ENCODE results near the gene SRPRB. TPM values are rescaled to one million over a fixed set of nuclear protein-coding genes. Genes with fewer than 3 reads are reported as not detected.

Gene SRPRB
- polyA plus RNA-seq, 2 of the 4 experiments (the other 2 are of a cell fraction): 41.9 to 64.6 TPM

DNA sequence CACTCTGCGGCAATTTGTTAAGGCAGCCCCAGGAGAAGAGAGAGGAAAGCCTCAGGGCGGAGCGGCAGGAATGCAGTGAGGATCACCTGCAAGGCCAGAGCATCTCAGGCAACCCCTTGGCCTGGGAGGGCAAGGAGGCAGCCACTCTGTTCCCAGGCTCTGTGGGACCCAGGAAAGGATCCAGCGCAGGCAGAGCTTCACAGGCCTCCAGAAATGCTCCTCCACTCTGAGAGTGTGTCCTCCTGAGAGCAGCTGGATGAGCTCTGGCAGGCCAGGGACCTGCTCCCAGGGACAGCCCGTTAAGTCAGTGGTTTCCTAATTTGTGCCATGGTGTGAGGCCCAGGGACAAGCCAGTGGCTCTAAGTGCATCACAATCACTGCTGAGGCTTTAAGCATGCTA is 54.9 kb downstream of the SRPRB start (continued):
- TF ChIP-seq, protein P1, sequence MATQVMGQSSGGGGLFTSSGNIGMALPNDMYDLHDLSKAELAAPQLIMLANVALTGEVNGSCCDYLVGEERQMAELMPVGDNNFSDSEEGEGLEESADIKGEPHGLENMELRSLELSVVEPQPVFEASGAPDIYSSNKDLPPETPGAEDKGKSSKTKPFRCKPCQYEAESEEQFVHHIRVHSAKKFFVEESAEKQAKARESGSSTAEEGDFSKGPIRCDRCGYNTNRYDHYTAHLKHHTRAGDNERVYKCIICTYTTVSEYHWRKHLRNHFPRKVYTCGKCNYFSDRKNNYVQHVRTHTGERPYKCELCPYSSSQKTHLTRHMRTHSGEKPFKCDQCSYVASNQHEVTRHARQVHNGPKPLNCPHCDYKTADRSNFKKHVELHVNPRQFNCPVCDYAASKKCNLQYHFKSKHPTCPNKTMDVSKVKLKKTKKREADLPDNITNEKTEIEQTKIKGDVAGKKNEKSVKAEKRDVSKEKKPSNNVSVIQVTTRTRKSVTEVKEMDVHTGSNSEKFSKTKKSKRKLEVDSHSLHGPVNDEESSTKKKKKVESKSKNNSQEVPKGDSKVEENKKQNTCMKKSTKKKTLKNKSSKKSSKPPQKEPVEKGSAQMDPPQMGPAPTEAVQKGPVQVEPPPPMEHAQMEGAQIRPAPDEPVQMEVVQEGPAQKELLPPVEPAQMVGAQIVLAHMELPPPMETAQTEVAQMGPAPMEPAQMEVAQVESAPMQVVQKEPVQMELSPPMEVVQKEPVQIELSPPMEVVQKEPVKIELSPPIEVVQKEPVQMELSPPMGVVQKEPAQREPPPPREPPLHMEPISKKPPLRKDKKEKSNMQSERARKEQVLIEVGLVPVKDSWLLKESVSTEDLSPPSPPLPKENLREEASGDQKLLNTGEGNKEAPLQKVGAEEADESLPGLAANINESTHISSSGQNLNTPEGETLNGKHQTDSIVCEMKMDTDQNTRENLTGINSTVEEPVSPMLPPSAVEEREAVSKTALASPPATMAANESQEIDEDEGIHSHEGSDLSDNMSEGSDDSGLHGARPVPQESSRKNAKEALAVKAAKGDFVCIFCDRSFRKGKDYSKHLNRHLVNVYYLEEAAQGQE (IDR thresholded peaks at IDR 0.05): no peak
- TF ChIP-seq GATA3 (IDR thresholded peaks at IDR 0.05; ENCODE audit: borderline replicate concordance) (no peak), RCOR1 (IDR thresholded peaks at IDR 0.05; ENCODE audit: low read depth, low read length) (no peak), CBX2 (IDR thresholded peaks at IDR 0.05; ENCODE audit: borderline replicate concordance, low read depth) (no peak)

DNA sequence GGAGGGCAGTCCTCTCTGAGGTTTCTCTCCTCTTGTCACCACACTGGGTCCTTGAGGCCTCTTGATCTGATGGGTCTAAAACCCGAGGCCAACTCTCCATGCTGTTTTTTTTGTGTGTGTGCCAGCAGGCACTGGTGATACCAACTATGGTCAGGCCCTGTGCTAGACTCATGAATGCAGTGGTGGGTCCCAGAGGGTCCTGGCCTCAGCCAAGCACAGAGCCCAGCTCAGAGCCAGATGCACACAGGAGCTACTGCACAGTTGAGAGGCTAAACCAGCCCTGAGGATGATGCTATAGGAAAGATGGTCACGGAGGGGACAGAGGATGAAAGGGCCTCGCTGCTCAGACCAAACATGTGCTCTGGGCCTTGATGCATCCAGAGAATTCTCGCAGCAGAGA is 56.5 kb downstream of the SRPRB start:
- 44% methylated on average over 4 of the region's 4 CpGs for WGBS (ENCODE audit: missing lambda C conversion rate)
- FAIRE-seq: no peak

DNA sequence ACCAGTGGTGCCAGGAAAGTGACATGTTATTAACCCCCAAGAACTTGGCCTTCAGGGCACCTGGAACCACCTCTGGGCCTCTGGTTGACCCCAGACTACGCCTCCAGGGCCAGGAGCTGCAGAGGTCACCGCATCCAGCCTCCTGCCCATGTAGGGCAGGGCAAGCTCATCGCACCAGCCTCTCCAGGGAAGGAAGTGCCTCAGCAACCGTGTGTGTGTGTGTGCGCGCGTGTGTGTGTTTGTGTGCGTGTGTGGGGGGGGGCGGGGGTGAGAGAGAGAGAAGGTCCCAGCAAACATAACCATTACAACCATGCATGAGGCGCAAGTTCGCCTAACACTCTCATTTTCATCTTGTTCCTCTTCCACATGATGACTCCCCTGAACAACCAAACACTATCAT is 58.3 kb downstream of the SRPRB start:
- CTCF ChIA-PET: interaction anchor here (0.7 kb wide), 1 partner anchor 114 kb away, joined by 5 read pairs; no protein-coding TSS in a partner anchor

More for the DNA sequence above, 56.5 kb downstream of the SRPRB start:
- ChIA-PET POLR2A (no interaction called here), CTCF (interaction anchor here (1.1 kb wide), 1 partner anchor 11 kb away, joined by 3 read pairs; no protein-coding TSS in a partner anchor)
- Histone ChIP-seq H3K27ac (no peak overlapping the region), H3K4me2 (no peak overlapping the region), H3K4me3 (no peak overlapping the region), H3K4me1 (no peaks in the 10 kb centered on the region), H3K9me3 (no peaks in the 10 kb centered on the region)
- TF ChIP-seq GATA3 (IDR thresholded peaks at IDR 0.05; ENCODE audit: borderline replicate concordance) (no peak), KDM5A (IDR thresholded peaks at IDR 0.05) (no peak), CEBPB (IDR thresholded peaks at IDR 0.05) (no peak), TFCP2L1 (CRISPR knock-in tag; IDR thresholded peaks at IDR 0.05) (no peak)
- no peak for ATAC-seq
- no peak for DNase-seq (ENCODE audit: low read depth in 1 of 2, low spot score in 1 of 2)

DNA sequence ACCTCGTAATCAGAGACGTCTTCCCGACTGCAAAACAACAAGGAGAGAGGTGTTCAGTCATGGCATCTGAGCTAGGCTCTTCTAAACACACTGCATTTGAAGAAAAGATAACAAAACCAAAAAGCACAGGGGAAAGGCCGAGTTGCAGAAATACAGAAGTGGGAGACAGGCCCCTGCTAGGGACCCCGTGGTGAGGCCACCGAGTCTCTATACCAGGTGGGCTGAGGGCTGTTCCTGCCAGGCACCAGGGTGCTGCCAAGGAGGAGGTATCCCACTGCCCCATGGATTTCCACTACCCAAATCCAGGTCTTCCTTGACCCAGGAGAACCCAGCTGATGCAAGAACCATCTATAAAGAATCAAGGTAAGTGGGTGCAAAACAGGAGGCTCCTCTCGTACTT is 59.0 kb downstream of the SRPRB start:
- H3K9me3 ChIP-seq: no peaks in the 10 kb centered on the region
- TF ChIP-seq TFCP2L1 (CRISPR knock-in tag; IDR thresholded peaks at IDR 0.05): no peak
- TF ChIP-seq JUN (IDR thresholded peaks at IDR 0.05): no peak
- no peaks in the 10 kb centered on the region for H3K4me1 ChIP-seq
- CTCF ChIA-PET: interaction anchor here (1.5 kb wide), 1 partner anchor 10 kb away, joined by 4 read pairs; no protein-coding TSS in a partner anchor
- FAIRE-seq: no peak
- WGBS (ENCODE audit: missing lambda C conversion rate): 51% methylated on average over 7 of the region's 7 CpGs
- no peak for DNase-seq (ENCODE audit: low read depth in 1 of 2, low spot score in 1 of 2)
- H3K27ac ChIP-seq: no peak overlapping the region
- H3K4me2 ChIP-seq: no peak overlapping the region
- H3K4me3 ChIP-seq: no peak overlapping the region
- POLR2A ChIA-PET: no interaction called here
- ATAC-seq: no peak

More for the DNA sequence above, 58.3 kb downstream of the SRPRB start:
- ATAC-seq (no peak), DNase-seq (ENCODE audit: low read depth in 1 of 2, low spot score in 1 of 2) (no peak), FAIRE-seq (no peak)
- Histone ChIP-seq H3K27ac (no peak overlapping the region), H3K9me3 (no peaks in the 10 kb centered on the region), H3K4me1 (no peaks in the 10 kb centered on the region), H3K4me2 (no peak overlapping the region), H3K4me3 (no peak overlapping the region)
- TF ChIP-seq FOXS1 (CRISPR knock-in tag; IDR thresholded peaks at IDR 0.05) (no peak), MAFK (IDR thresholded peaks at IDR 0.05; ENCODE audit: partially characterized antibody) (no peak), NPAS2 (CRISPR knock-in tag; IDR thresholded peaks at IDR 0.05; ENCODE audit: borderline replicate concordance) (no peak), HDAC2 (IDR thresholded peaks at IDR 0.05) (no peak), RAD21 (conservative IDR thresholded peaks at IDR 0.05 in 1 of 2, IDR thresholded peaks at IDR 0.05 in 1 of 2) (no peak), CBX8 (IDR thresholded peaks at IDR 0.05) (no peak), NFE2L2 (conservative IDR thresholded peaks at IDR 0.05; ENCODE audit: low read length) (no peak)
- WGBS (ENCODE audit: missing lambda C conversion rate): 54% methylated on average over 6 of the region's 11 CpGs
- POLR2A ChIA-PET: no interaction called here

All from A549 (cell line).